Fibroblast of lung (primary cell): Measurements from ENCODE around the gene HSP90AB1.

Experiments
- CTCF ChIP-seq, 2 donors: IDR thresholded peaks in 1 of 2; conservative IDR thresholded peaks in 1 of 2; 1 replicate in 1 of 2; 2 replicates in 1 of 2; pipeline ENCODE4 v1.5.1; 2011 to 2012; ENCODE audit warnings: low read length in 2 of 2, control low read depth in 1 of 2, inconsistent platforms in 1 of 2, low read depth in 1 of 2, mild to moderate bottlenecking in 1 of 2
- EZH2 ChIP-seq: IDR thresholded peaks from 2 replicates; pipeline ENCODE4 v1.5.1; 2012; ENCODE audit warnings: low read length, control low read depth, mild to moderate bottlenecking; ENCODE audit errors: missing control alignments

GRCh38 chr6:44255105-44255808, 8.4 kb downstream of the HSP90AB1 start:
- TF ChIP-seq CTCF (conservative IDR thresholded peaks at IDR 0.05 in 1 of 2, IDR thresholded peaks at IDR 0.05 in 1 of 2; ENCODE audit: low read depth in 1 of 2, low read length in 2 of 2): no peak
- no peak for TF ChIP-seq EZH2
